ENCODE data around the gene PPP1R7.

The PPP1R7 gene

GRCh38 chr2:241160318-241160717 lies 10.1 kb downstream of the PPP1R7 start:
- no peak overlapping the region for H3K4me3 ChIP-seq (ENCODE audit: low read depth, low read length)
- H3K27me3 ChIP-seq (ENCODE audit: insufficient read depth, low read depth, severe bottlenecking): no peaks in the 10 kb centered on the region
- H3K27ac ChIP-seq: no peak overlapping the region
- no peaks in the 10 kb centered on the region for H3K9me3 ChIP-seq (ENCODE audit: severe bottlenecking)
- H3K36me3 ChIP-seq: peaks cover 44% of the 10 kb centered on the region
- DNase-seq: no peak
- TF ChIP-seq CTCF (IDR thresholded peaks at IDR 0.05; ENCODE audit: low read depth, low read length): no peak

GRCh38 chr2:241161646-241162281 lies 11.5 kb downstream of the PPP1R7 start:
- TF ChIP-seq CTCF (IDR thresholded peaks at IDR 0.05; ENCODE audit: low read depth, low read length): no peak
- DNase-seq: no peak
- no peak overlapping the region for H3K4me3 ChIP-seq (ENCODE audit: low read depth, low read length)
- H3K27me3 ChIP-seq (ENCODE audit: insufficient read depth, low read depth, severe bottlenecking): no peaks in the 10 kb centered on the region
- H3K27ac ChIP-seq: no peak overlapping the region
- no peaks in the 10 kb centered on the region for H3K9me3 ChIP-seq (ENCODE audit: severe bottlenecking)
- H3K36me3 ChIP-seq: peaks cover 56% of the 10 kb centered on the region

GRCh38 chr2:241163601-241164118 lies 13.4 kb downstream of the PPP1R7 start:
- Histone ChIP-seq H3K4me3 (ENCODE audit: low read depth, low read length) (no peak overlapping the region), H3K36me3 (peaks cover 57% of the 10 kb centered on the region), H3K9me3 (ENCODE audit: severe bottlenecking) (no peaks in the 10 kb centered on the region), H3K27ac (no peak overlapping the region), H3K27me3 (ENCODE audit: insufficient read depth, low read depth, severe bottlenecking) (no peaks in the 10 kb centered on the region)
- no peak for DNase-seq
- TF ChIP-seq CTCF (IDR thresholded peaks at IDR 0.05; ENCODE audit: low read depth, low read length): no peak

GRCh38 chr2:241168366-241168765 lies 18.1 kb downstream of the PPP1R7 start:
- no peak for DNase-seq
- no peak for TF ChIP-seq CTCF (IDR thresholded peaks at IDR 0.05; ENCODE audit: low read depth, low read length)
- no peaks in the 10 kb centered on the region for H3K27me3 ChIP-seq (ENCODE audit: insufficient read depth, low read depth, severe bottlenecking)
- no peaks in the 10 kb centered on the region for H3K9me3 ChIP-seq (ENCODE audit: severe bottlenecking)
- H3K36me3 ChIP-seq: peaks cover 62% of the 10 kb centered on the region
- no peak overlapping the region for H3K27ac ChIP-seq
- H3K4me3 ChIP-seq (ENCODE audit: low read depth, low read length): no peak overlapping the region

GRCh38 chr2:241173557-241173956 lies 23.3 kb downstream of the PPP1R7 start:
- no peak overlapping the region for H3K4me3 ChIP-seq (ENCODE audit: low read depth, low read length)
- peaks cover 30% of the 10 kb centered on the region for H3K36me3 ChIP-seq
- TF ChIP-seq CTCF (IDR thresholded peaks at IDR 0.05; ENCODE audit: low read depth, low read length): no peak
- DNase-seq: no peak
- no peaks in the 10 kb centered on the region for H3K9me3 ChIP-seq (ENCODE audit: severe bottlenecking)
- no peaks in the 10 kb centered on the region for H3K27me3 ChIP-seq (ENCODE audit: insufficient read depth, low read depth, severe bottlenecking)
- H3K27ac ChIP-seq: no peak overlapping the region

All from WERI-Rb-1 (cell line).